ENCODE results near the gene RAB24.
"Not testable (repeated sequence)": the region's sequence is repeated elsewhere in the genome, so short reads cannot be mapped to it uniquely, and the experiment has no call there.

The RAB24 gene

GRCh38 chr5:177312649-177313181 lies 9.2 kb upstream of the RAB24 start:
- DNase-seq (ENCODE audit: low read depth) = no peak
- peak overlapping the region; percentile 33 for H3K4me3 ChIP-seq (ENCODE audit: low read depth, low read length)

GRCh38 chr5:177311723-177312648 lies 8.5 kb upstream of the RAB24 start, which contains the start of gene MXD3:
TSS of gene MXD3 (minus strand) at chr5:177311898. CDS start at chr5:177311830, 68 bp downstream.
- peak; percentile 73 for DNase-seq (ENCODE audit: low read depth)

GRCh38 chr5:177311392-177311722 lies 7.8 kb upstream of the RAB24 start:
- no peak for DNase-seq (ENCODE audit: low read depth)
- peak overlapping the region; percentile 70 for H3K4me3 ChIP-seq (ENCODE audit: low read depth, low read length)

More at GRCh38 chr5:177311723-177312648, 8.5 kb upstream of the RAB24 start, which contains the start of gene MXD3:
- peak within 1 kb of the TSS; percentile 70 for H3K4me3 ChIP-seq (ENCODE audit: low read depth, low read length)

DNA sequence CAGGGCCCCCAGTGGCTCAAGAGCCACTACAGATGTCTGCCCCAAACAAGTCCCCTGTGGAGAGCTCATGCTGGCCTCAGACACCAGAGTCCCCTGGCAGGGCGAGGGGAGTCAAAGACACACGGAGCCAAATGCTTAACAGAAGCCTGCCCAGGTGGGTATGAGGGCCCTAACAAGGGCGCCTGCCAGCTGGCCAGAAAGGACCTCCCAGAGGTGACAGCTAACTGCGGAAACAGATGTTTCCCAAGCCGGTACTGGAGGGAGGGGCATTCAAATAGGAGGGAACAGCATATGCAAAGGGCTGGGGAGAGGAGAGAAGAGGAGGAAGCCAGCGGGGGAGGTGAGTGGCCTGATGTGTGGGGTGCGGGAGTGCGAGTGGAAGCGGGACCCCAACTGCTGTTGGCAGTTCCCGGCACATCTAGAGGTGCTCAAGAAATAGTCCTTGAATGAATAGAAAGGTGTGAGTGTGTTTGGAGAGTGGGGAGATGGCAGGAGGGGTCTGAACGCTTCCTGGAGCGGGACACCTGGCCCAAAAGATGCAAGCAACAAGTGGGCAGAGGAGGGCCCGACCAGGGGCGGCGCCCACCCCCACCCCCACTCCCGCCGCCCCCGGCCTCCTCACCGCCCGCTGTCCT lies 7.4 kb upstream of the RAB24 start:
- peak overlapping the region; percentile 70 for H3K4me3 ChIP-seq (ENCODE audit: low read depth, low read length)
- no peak for DNase-seq (ENCODE audit: low read depth)

GRCh38 chr5:177310332-177310731 lies 6.8 kb upstream of the RAB24 start:
- no peak overlapping the region for H3K4me3 ChIP-seq (ENCODE audit: low read depth, low read length)
- DNase-seq (ENCODE audit: low read depth) = no peak

DNA sequence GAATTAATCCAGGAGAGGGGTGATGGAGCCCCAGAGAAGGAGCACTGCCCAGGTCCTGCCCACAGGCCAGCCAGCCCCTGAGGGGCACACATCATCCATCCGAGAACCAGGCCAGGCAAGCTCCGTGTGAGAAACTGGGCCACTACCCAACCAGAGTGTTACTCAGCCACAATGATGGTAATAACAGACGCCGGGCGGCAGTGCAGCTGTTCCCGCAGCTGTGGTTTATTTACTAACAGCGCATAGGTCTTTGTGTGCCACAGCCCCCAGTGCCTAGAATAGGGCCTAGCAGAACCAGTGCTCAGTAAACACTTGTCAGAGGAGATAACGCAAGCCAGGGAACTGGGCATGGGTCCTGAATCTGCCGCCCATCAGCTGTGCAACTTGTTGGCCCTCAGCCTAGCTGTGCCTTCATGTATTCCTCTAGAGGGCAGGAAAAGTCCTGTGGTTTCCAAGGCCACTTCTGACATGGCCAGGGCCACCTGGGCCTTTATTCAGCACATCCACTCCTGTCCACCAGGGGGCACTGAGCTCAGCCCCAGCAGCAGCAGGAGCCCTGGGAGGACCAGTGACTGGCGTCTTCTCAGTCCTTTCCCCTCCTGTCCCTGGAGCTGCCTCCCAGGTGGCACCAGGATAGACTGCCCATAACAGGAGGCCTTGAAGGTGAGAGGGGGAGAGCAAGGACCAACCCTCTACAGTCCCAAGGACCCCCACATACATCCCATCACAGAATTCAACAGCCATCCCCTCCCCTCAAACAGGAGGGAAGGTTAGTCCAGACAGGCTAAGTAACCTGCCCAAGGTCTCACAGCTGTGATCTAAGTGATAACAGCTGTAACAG lies 6.1 kb upstream of the RAB24 start:
- no peak for DNase-seq (ENCODE audit: low read depth)
- H3K4me3 ChIP-seq (ENCODE audit: low read depth, low read length) = no peak overlapping the region

DNA sequence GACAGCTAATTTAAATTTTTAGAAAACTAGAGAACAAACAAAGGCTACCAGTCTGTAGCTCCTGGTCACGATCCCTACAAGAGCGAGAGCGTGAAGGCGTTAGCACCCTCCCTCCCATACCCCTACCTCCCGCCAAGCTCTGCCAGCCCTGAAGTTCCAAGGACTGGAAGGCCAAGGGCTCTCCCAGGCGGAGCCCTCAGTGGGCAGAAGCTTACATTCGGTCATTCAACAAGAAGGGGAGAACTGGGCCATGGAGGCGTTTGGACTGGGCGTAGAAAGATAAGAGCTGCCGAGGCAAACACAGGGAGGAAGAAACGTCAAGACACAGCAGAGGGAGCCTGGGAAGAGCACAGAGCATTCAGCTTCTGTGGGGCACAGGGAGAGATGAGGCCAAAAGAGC lies 5.2 kb upstream of the RAB24 start:
- no peak overlapping the region for H3K4me3 ChIP-seq (ENCODE audit: low read depth, low read length)
- no peak for DNase-seq (ENCODE audit: low read depth)

- H3K4me3 ChIP-seq (ENCODE audit: low read depth, low read length) = no peak overlapping the region
- no peak for DNase-seq (ENCODE audit: low read depth)
Observed at GRCh38 chr5:177307544-177308363, 4.2 kb upstream of the RAB24 start.

DNA sequence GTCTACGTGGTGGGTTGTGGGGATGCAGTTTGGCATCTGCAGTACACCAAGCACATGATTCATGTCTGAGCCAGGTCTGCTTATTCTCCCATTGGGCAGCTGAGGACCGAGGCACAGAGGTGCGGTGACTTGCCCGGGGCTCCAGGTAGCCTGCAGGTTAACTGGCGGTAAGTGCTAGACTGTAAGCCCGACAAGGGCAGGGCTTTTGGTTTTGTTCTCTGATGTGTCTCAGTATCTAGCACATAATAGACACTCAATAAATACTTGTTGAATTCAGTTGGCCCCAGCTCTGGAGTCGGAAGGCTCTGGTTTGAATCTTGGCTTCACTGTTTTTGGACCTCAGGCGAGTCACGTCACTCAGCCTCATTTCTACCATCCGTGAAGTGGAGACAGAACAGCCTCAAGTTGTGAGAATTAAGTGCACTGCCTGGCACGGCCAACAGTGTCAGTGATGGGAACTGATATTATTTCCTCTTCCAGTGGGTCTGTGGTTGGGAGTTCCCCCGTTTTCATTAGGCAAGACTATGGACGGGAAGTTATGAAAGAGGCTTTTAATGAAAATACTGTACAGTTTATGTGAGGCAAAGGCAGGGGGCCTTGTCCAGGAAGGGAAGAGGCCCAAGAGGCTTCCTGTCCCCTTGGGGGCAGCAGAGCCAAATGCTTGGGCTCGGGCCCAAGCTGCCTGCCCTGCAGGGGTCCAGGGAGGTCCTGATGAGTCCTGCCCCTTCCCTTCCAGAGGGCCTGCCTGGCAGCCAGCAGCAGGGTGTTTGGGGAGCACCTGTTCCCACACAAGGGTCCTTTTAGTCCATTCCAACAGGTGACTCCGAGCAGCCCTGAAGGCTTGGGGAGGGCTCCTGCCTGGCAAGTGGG lies 3.4 kb upstream of the RAB24 start:
- H3K4me3 ChIP-seq (ENCODE audit: low read depth, low read length) = no peak overlapping the region
- DNase-seq (ENCODE audit: low read depth) = no peak

DNA sequence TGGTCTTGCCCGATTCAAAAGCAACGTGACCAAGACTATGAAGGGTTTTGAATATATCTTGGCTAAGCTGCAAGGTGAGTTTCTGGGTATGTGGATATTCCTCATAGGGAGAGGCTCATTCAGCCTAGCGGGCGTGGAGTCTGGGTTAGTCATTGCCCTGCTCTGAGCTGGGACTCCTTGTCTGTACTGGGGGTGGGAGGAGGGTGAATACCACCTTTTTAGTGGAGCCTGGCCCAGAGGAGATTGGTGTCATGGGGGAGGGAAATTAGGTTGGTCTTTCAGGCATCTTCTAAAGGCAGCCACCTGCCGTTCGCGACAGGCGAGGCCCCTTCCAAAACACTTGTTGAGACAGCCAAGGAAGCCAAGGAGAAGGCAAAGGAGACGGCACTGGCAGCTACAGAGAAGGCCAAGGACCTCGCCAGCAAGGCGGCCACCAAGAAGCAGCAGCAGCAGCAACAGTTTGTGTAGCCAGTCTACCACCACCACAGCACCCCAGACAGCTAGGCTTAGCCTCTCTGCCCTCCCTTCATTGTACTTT lies 2.7 kb upstream of the RAB24 start:
- not testable (repeated sequence) for H3K4me3 ChIP-seq (ENCODE audit: low read depth, low read length); DNase-seq (ENCODE audit: low read depth)

GRCh38 chr5:177304392-177305119 lies 1.0 kb upstream of the RAB24 start:
- no peak for DNase-seq (ENCODE audit: low read depth)
- H3K4me3 ChIP-seq (ENCODE audit: low read depth, low read length) = peak overlapping the region; percentile 91

DNA sequence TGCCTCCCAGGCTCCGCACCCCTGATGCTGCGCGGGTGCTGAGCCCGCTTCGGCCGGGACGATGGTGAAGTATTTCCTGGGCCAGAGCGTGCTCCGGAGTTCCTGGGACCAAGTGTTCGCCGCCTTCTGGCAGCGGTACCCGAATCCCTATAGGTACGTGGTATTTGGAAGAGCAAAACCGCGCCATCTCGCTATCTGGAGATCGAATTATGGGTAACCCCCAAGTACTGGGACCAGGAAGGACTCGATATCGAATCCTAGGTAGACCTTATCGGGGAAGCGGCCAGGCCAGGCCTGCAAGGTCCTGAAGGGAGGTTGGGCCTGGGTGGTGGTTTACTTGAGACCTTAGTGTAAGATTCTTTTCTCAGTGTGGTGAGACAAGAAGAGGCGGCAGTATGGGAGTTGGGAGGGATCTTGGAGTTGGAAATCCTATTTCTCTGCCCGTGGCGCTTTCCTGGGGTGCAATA lies 439 bp upstream of the RAB24 start:
- peak overlapping the region; percentile 91 for H3K4me3 ChIP-seq (ENCODE audit: low read depth, low read length)
- DNase-seq (ENCODE audit: low read depth) = no peak

GRCh38 chr5:177302354-177303110 lies 987 bp downstream of the RAB24 start:
- peak overlapping the region; percentile 91 for H3K4me3 ChIP-seq (ENCODE audit: low read depth, low read length)
- DNase-seq (ENCODE audit: low read depth) = no peak

DNA sequence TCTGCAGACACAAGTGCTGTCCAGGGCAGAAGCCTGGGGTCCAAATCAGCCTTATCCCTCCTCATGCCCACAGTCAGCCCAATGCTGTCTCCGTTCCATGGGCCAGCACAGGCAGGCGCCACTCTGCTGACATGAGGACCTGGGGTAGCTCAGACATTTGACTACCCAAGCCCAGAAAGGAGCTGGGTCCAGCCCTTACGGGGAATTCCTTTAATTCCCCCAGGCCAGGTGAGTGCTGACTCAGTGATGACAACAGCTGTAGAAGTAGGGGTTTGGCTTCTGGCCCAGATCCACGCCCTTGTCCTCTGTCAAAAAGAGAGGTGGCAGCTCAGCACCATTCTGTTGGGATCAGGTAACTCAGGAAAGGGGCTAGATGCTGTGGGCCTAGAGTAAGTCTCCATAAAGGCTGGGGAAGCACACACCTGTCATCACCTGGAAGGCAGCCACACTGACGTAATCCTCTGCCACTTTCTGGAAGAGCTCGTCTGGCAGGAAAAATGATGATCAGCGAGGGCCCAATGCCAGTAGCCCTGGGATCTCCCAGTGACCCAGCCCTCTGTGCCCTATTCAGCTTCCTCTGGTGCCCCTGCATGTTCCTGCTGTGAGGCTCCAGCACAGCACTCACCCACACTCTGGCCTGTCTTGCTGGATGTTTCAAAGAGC lies 1.9 kb downstream of the RAB24 start:
- no peak overlapping the region for H3K4me3 ChIP-seq (ENCODE audit: low read depth, low read length)
- no peak for DNase-seq (ENCODE audit: low read depth)

DNA sequence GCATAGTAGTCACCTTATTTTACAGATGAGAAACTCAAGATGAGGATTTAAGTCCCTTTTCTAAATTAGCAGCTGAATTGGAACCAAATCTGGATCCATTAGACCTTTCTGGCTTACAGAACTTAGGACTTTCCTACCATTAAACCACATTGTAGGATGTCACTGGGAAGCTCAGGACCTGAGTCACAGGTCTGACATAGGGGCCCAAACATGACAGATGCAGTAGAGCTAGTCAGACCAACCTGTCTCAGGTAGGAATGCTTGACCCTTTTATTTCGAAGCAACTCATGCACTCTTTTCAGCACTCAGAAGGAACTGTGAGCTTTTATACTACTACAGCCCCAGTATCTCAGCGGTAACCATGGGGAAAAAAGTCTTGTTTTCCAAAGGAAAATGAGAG lies 2.6 kb downstream of the RAB24 start:
- no peak for DNase-seq (ENCODE audit: low read depth)
- H3K4me3 ChIP-seq (ENCODE audit: low read depth, low read length) = no peak overlapping the region

Data from skeletal muscle cell (primary cell).